Measurements from ENCODE around the gene SLC23A1. TPM values are rescaled to one million over a fixed set of nuclear protein-coding genes. Genes with fewer than 3 reads are reported as not detected.
"Not testable (repeated sequence)": the region's sequence is repeated elsewhere in the genome, so short reads cannot be mapped to it uniquely, and the experiment has no call there.

The SLC23A1 gene
- polyA plus RNA-seq, 1 donor, result 0.28 TPM

DNA sequence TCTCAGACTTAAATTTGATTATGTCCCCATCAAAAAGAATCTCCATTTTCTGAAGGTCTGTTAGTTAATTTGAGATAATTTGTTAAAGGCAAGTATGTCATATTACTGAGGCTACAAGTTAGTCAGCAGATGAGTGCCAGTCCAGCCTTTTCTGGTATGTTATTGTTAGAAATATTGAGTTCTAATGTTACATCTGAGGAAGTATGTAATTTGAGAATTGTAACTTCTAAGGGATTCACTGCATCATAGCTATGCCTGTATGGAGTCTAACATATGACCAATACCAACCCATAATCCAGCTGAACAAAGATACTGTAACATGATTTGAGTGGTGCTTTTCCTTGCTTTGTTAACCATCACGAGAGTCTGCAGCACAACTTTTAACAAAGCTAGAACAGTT, 13.9 kb downstream of the SLC23A1 start:
- no peak for DNase-seq (ENCODE audit: low read depth)

DNA sequence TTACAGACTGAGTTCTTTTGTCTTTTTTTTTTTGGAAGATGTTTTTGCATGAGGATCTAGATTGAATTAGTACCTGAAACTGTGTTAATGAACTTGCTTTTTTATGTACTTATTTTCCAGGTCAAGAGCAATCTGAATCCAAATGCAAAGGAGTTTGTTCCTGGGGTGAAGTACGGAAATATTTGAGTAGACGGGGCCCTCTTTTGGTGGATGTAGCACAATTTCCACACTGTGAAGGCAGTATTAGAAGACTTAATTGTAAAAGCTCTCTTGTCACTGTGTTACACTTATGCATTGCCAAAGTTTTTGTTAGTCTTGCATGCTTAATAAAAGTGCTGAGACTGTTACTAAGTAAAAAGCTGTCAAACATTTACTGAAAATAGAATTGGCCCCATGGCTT, 14.5 kb downstream of the SLC23A1 start:
- no peak for DNase-seq (ENCODE audit: low read depth)

DNA sequence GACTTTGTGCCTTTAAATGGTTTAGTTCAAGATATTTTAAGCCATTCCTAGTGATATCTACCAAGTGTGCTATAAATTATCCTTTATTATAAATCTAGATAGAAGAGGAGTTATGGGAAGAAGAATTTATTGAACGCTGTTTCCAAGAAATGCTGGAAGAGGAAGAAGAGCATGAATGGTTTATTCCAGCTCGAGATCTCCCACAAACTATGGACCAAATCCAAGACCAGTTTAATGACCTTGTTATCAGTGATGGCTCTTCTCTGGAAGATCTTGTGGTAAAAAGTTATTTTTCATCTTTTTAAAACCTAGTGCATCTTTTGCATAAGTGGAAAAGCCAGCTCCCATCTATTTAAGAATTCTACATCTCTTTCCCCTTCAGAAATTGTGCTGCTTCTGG, 18.6 kb downstream of the SLC23A1 start:
- no peak for DNase-seq (ENCODE audit: low read depth)

DNA sequence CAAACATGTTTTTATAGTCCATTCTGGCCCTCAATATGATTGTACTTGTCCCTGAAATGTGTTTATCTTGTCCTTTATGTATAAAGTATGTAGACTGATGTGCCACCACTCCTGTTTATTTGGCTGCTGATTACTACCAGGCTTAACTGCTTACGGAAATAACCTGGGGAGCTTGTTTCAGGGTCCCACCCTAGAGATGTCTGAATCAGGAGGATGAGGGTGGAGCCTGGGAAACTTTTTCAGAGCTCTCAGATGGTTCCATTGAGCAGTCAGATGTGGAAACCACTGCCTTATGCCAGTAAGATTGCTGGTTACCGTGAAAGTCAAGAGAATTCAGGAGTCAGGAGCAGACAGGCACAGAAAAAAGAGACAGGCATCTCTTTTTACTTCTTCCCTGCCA, 19.2 kb downstream of the SLC23A1 start:
- DNase-seq (ENCODE audit: low read depth), result no peak

DNA sequence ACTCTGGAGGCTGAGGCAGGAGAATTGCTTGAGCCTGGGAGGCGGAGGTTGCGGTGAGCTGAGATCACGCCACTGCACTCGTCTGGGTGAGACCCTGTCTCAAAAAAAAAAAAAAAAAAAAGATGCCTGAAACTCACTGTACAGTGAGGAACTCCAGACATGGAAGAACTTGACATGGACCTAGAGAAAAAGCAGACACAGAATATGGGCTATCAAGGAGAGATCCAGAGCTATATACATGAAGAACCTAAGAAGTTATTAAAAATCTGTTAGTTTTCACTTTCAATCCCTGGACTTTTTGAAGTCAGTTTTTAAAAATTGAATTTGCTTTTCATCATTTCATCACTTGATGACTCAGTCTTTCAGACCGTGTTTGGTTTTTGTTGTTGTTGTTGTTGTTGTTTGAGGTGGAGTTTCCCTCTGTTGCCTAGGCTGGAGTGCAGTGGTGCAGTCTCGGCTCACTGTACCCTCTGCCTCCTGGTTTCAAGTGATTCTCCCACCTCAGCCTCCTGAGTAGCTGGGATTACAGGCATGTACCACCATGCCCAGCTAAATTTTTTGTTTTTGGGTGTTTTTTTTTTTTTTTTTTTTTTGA, 21.2 kb downstream of the SLC23A1 start:
- DNase-seq (ENCODE audit: low read depth), result no peak

DNA sequence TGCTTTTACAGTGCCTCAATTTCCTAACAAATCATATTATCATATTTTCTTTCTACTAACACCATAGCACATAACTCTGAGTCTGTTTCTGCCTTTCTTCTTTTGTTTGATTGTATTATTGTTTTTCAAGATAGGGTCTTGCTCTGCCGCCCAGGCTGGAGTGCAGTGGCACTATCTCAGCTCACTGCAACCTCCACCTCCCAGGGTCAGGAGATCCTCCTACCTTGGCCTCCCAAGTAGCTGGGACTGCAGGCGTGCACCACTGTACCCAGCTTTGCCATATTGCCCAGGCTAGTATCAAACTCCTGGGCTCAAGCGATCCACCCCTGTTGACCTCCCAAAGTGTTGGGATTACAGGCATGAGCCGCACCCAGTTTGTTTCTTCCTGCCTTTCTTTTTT, 22.7 kb downstream of the SLC23A1 start:
- no peak for DNase-seq (ENCODE audit: low read depth)

DNA sequence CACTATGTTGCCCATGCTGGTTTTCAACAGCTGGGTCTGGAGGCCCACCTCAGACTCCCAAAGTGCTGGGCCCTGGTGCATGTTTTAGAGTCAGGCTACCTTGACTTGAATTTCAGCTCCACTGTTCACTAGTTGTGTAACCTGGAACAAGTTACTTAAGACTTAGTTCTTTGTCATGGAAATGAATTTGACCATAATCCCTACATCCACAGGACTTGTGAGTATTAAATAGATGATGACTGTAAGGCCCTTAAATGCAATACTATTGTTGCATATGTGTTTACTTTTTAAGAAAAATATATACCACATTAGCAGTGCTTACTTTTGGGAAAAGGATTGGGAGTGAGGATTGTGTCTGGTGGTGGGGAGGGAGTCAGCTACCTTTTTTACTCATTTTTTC, 25.0 kb downstream of the SLC23A1 start:
- no peak for DNase-seq (ENCODE audit: low read depth)

DNA sequence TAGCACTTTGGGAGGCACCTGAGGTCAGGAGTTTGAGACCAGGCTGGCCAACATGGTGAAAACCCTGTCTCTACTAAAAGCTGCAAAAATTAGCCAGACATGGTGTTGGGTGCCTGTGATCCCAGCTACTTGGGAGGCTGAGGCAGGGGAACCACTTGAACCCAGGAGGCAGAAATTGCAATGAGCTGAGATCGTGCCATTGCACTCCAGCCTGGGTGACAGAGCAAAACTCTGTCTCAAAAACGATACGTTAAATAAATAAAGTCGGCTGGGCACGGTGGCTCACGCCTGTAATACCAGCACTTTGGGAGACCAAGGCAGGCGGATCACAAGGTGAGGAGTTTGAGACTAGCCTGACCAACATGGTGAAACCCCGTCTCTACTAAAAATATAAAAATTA, 27.2 kb downstream of the SLC23A1 start:
- DNase-seq (ENCODE audit: low read depth), result not testable (repeated sequence)

DNA sequence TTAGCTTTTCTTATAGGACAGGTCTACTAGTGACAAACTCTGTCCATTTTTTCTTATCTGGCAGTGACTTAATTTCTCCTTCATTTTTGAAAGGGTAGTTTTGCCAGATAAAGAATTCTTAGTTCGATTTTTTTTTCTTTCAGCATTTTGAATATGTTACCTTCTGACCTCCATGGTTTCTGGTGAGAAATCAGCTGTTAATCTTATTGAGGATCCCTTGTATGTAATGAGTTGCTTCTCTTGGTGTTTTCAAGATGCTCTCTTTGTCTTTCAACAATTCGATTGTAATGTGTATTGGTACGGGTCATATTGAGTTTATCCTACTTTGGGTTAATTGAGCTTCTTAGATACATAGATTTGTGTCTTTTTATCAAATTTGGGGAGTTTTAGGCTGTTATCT, 28.9 kb downstream of the SLC23A1 start:
- no peak for DNase-seq (ENCODE audit: low read depth)

DNA sequence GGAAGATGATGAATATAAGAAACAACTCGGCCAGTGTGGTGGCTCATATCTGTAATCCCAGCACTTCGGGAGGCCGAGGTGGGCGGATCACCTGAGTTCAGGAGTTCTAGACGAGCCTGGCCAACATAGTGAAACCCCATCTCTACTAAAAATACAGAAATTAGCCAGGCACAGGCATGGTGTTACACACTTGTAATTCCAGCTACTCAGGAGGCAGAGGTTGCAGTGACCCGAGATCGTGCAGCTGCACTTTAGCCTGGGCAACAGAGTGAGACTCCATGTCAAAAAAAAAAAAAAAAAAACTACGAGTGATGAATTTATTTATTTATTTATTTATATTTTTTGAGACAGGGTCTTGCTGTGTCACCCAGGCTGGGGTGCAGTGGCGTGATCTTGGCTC, 35.2 kb downstream of the SLC23A1 start:
- not testable (repeated sequence) for DNase-seq (ENCODE audit: low read depth)

DNA sequence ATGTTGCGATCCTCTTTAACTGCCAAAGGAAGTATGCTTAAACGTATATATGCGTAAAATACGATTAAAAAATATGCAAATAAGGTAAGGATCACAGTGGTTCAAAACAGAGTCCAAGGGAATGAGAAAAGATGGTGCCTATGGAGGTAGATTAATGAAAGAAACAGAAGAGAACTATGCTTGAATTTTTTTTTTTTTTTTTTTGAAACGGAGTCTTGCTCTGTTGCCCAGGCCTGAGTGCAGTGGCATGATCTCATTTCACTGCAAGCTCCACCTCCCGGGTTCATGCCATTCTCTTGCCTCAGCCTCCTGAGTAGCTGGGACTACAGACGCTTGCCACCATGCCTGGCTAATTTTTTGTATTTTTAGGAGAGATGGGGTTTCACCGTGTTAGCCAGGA, 37.7 kb downstream of the SLC23A1 start:
- not testable (repeated sequence) for DNase-seq (ENCODE audit: low read depth)

DNA sequence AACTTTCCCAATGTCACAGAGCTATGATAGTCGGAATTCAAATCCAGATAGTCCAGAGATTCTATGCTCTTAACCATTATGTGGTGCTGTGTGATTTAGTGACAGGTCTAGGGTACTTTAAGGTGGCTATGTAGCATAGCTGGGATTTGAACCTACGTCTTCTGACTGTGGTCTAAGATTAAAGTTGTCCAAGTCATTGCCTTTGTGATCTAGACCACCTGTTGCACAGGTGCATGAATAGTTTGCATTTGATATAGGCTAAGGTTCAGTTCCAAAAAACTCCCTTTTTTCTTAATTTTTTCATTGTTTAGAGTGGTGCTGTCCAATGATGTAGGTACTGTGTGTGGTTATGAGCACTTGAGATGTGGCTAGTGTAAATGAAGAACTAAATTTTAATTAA, 38.9 kb downstream of the SLC23A1 start:
- DNase-seq (ENCODE audit: low read depth), result no peak

DNA sequence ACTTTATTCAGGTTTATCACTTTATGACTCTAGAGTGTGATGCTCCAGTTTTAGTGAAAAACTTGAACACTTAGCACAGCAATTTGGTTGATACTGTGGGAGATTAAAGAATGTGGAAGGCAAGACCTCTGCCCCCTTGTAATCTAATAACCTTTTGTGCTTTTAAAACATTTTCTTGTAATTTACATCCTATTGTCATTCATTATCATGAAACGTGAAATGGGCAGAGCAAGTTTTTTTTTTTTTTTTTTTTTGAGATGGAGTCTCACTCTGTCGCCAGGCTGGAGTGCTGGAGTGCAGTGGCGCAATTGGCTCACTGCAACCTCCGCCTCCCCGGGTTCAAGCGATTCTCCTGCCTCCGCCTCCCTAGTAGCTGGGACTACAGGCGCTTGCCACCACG, 39.6 kb downstream of the SLC23A1 start:
- no peak for DNase-seq (ENCODE audit: low read depth)

DNA sequence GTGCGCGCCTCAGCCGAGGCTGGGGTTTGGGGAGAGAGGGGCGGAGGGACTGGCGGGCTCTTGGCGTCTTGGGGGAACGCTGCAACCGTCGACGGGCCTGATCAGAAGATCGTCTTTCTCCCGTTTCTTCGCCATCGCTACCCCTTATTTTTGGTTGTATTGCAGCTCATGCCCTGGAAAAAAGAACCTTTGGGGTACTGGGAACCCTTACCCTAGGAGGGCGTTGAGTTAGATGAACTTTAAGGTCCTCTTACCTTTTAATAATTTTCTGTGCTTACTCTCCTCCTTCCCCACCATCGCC, 40.7 kb downstream of the SLC23A1 start:
- DNase-seq (ENCODE audit: low read depth), result no peak

DNA sequence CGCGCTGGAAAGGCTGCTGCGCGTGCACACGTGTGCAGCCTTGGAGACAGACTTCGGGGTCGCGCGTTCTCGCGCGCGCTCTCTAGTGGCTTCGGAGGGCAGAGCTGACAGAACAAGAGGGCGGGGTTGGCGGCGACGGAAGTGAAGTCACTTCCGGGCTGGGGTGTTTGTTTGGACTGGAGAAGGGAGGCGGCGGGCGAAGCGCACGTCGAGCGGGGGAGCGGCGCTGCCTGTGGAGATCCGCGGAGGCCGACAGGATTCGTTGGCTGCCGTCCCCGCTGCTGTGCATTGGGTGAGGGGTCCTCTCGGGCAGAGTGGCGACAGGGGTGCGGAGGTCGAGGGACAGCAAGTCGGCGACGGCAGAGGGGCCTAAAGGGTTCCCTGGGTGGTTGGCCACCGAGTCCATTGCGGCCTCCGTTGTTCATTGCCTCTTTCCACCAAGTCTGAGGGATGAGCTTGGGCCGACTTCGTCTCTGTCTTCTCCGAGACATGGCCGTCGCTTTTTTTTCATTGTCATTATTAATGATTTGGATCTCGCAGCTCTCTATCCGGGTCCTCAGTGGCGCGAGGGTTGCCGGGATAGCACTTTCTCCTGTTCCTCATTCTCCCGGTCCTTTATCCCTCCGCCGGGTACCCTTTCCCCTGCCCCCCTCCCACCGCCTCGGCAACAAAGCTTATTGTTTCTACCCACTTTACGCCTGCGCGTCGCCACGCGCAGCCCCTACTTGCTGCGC, 41.2 kb downstream of the SLC23A1 start, which contains the start of gene PAIP2:
TSS of gene PAIP2 (plus strand) at position 166 of the 734 bp plus-strand sequence. CDS start 21,931 bp downstream, outside the sequence.
- DNase-seq (ENCODE audit: low read depth), result peak; percentile 98

DNA sequence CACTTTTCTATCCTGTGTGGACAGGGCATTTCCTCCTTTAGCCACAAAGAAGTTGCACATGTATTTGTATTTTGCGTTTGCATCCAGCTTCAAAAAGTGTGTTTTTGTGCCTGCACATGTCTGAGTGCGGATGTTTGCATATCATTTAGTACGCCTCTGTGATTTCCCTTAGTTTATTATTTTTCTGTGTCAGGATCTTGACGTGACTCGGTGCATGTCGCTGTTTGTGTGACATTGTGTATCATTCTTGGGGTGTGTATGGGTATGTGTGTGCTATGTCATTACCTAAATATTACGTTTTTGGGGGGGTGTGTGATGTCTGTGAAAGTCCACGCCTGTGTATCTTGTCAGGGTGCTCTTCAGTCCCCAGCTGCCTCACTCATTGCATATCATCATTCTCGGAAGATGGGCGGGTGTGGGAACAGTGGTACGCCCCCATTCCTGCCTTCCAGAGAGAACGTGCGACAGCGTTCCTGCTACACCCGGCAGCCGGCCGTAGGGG, 41.9 kb downstream of the SLC23A1 start:
- no peak for DNase-seq (ENCODE audit: low read depth)

DNA sequence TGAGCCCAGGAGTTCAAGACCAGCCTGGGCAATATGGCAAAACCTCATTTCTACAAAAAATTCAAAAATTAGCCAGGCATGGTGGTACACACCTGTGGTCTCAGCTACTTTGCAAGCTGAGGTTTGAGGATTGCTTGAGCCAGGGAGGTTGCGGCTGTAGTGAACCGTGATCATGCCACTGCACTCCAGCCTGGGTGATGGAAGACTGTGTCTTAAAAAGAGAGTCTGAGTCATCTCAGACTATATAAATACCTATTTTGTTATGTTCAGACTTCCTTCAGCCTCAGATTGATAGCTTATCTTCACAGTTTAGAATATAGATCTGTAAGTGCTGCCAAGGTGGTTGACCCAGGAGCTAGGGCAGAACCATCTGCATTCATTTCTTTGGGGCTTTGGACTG, 43.0 kb downstream of the SLC23A1 start:
- DNase-seq (ENCODE audit: low read depth), result no peak

DNA sequence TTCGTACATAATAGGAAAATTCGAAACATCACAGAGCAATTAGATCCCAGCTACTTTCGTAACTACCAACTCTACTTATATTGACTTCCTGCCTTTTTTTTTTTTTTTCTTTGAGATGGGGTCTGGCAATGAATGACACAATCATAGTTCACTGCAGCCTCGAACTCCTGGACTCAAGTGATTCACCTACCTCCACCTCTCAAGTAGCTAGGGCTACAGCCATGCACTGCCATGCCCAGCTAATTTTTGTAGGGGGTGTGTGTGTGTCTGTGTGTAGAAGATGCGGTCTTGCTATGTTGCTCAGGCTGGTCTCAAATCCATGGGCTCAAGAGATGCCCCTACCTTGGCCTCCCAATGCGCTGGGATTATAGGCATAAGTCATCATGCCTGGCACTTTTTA, 47.3 kb downstream of the SLC23A1 start:
- DNase-seq (ENCODE audit: low read depth), result no peak

Other genes starting within 250 kb of the SLC23A1 start
- gene SIL1, start 184.9 kb downstream of the SLC23A1 start, polyA plus RNA-seq (ENCODE audit: insufficient read length), result 23.9 TPM
- gene MATR3, start 89.6 kb downstream of the SLC23A1 start, polyA plus RNA-seq (ENCODE audit: insufficient read length), result 271 TPM
- gene PAIP2, start 41.4 kb downstream of the SLC23A1 start, polyA plus RNA-seq (ENCODE audit: insufficient read length), result 104 TPM
- 0.52 TPM for gene MZB1, start 6.6 kb upstream of the SLC23A1 start, polyA plus RNA-seq (ENCODE audit: insufficient read length)
- 42.6 TPM for gene PROB1, start 11.8 kb upstream of the SLC23A1 start, polyA plus RNA-seq (ENCODE audit: insufficient read length)
- gene SPATA24, start 20.8 kb upstream of the SLC23A1 start, polyA plus RNA-seq (ENCODE audit: insufficient read length), result 10.0 TPM
- 22.1 TPM for gene DNAJC18, start 56.2 kb upstream of the SLC23A1 start, polyA plus RNA-seq (ENCODE audit: insufficient read length)
- gene ECSCR, start 79.4 kb upstream of the SLC23A1 start, polyA plus RNA-seq (ENCODE audit: insufficient read length), result 29.8 TPM
- gene SMIM33, start 87.7 kb upstream of the SLC23A1 start, polyA plus RNA-seq (ENCODE audit: insufficient read length), result not detected
- gene STING1, start 99.5 kb upstream of the SLC23A1 start, polyA plus RNA-seq (ENCODE audit: insufficient read length), result 26.4 TPM
- gene UBE2D2, start 178.0 kb upstream of the SLC23A1 start, polyA plus RNA-seq (ENCODE audit: insufficient read length), result 132 TPM